Sigmoid colon (tissue), 4 donors: ENCODE data around the gene DDIT4.

Source experiments
- CTCF ChIP-seq, 4 experiments: fragments of 450-650 bp in 3 of 4; fragments of 200-600 bp in 1 of 4; IDR thresholded peaks; one replicate each; pipeline ENCODE4 v1.5.1; 2016 to 2019; ENCODE audit warnings: antibody characterized with exemption in 4 of 4, mild to moderate bottlenecking in 3 of 4, moderate library complexity in 2 of 4
- POLR2A ChIP-seq, 2 donors: fragments of 450-650 bp; IDR thresholded peaks; one replicate each; pipeline ENCODE4 v1.6.1; 2016; ENCODE audit warnings: antibody characterized with exemption in 2 of 2, mild to moderate bottlenecking in 2 of 2, moderate library complexity in 2 of 2
- POLR2AphosphoS5 ChIP-seq, 4 donors: sonication (generic); formaldehyde crosslinking; IDR thresholded peaks; one replicate each; pipeline ENCODE4 v1.6.1; 2017; ENCODE audit warnings: antibody characterized with exemption in 4 of 4

GRCh38 chr10:72316386-72316700 is 42.6 kb downstream of the DDIT4 start:
- TF ChIP-seq POLR2AphosphoS5 (IDR thresholded peaks at IDR 0.05) (no peak), CTCF (IDR thresholded peaks at IDR 0.05) (no peak), POLR2A (IDR thresholded peaks at IDR 0.05) (no peak)
